Smooth muscle cell of the pulmonary artery (primary cell): ENCODE data around the gene KDM5C. TPM values are rescaled to one million over a fixed set of nuclear protein-coding genes. Genes with fewer than 3 reads are reported as not detected.

Source experiments
- total RNA-seq: library from RNA; depleted of rRNA; stranded (reverse); fragments of >200 nt; gene quantifications from 2 replicates; pipeline ENCODE4 v1.2.3, GENCODE V29; 2014

Gene KDM5C
- total RNA-seq = 81.0 and 83.0 TPM in 2 replicates

DNA sequence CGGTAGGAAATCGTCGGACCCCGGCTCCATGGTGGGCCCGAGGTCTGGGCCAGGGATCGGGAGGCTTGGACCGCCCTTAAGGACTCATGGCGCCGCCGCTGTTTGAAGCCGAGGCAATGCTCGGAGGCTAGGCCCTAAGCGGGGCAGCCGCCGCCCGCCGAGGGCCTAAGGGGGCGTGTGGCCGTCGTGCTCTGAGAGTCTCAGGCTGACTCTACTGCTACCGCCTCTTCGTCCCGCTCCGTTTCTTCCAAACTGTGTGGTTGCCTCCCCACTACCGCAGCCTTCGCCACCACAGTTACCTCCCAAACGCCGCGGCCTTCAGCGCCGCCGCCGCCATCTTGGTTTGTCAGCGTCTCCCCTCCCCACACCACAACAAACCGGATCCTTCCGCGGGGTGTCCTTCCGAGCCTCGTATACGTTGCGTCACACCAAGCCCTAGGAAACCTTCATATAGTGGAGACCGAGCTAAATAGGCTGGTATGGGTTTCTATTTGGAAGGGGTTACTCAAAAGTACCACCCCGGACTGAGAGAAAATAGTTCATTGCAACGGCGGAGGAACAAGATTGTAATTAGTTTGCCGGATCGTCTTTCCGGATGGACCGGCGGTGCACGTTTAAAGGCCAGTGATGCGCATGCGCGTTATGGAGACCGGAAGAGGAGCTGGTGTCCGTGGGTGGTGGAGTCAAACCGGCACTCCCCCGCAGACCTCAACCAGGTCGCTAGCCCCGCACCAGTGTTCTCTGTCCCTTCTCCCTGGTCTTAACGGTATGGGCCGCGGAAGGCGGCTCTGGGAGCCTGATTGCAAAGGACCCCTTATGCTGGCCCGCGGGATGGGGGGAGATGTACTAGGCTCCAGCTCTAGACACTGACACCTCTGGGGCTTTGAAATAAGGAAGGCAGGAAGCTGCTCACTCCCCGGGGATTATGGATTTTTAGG, at the start of gene KDM5C:
Gene KDM5C, minus strand, starts transcription at position 348 of the 938 bp plus-strand sequence. Its CDS starts 318 bp downstream, at position 30.

Other genes with a start within 250 kb of the KDM5C start
- 2.9 and 5.5 TPM in 2 replicates for gene GPR173, start 176.4 kb downstream of the KDM5C start, total RNA-seq
- gene TSPYL2, start 142.8 kb downstream of the KDM5C start, total RNA-seq = 18.6 and 20.0 TPM in 2 replicates
- 11.5 and 13.7 TPM in 2 replicates for gene KANTR, start 131.1 kb downstream of the KDM5C start, total RNA-seq
- gene IQSEC2, start 56.4 kb upstream of the KDM5C start, total RNA-seq = 8.7 and 9.9 TPM in 2 replicates
- 9.3 and 10.1 TPM in 2 replicates for gene SMC1A, start 197.4 kb upstream of the KDM5C start, total RNA-seq
- gene RIBC1, start 197.7 kb upstream of the KDM5C start, total RNA-seq = 0.50 and 0.78 TPM in 2 replicates
- 38.8 and 42.8 TPM in 2 replicates for gene HSD17B10, start 209.2 kb upstream of the KDM5C start, total RNA-seq